H1 (cell line): ENCODE measurements around the gene PCDHGB5.

Experiments
- EZH2 ChIP-seq: fragments of 200-600 bp; sonication (generic); IDR thresholded peaks from 2 replicates; pipeline ENCODE4 v1.7.1; 2012; ENCODE audit warnings: low read depth, mild to moderate bottlenecking, moderate library complexity, low read length, inconsistent platforms; ENCODE audit not compliant: severe bottlenecking
- POLR2A ChIP-seq, 2 experiments: IDR thresholded peaks; 1 replicate in 1 of 2; 2 replicates in 1 of 2; pipeline ENCODE4 v1.6.1; 2011; ENCODE audit warnings: low read depth in 2 of 2, low read length in 2 of 2, mild to moderate bottlenecking in 2 of 2; ENCODE audit errors: control extremely low read depth in 1 of 2
- TF ChIP-seq, protein P1 (sequence below), 3 experiments: IDR thresholded peaks; 1 replicate in 2 of 3; 2 replicates in 1 of 3; pipeline versions ENCODE4 v1.5.1 to v1.6.1; 2011; ENCODE audit warnings: low read length in 3 of 3, mild to moderate bottlenecking in 3 of 3, inconsistent platforms in 2 of 3, low read depth in 1 of 3, moderate library complexity in 1 of 3; ENCODE audit not compliant: insufficient read depth in 1 of 3; ENCODE audit errors: control extremely low read depth in 1 of 3

DNA sequence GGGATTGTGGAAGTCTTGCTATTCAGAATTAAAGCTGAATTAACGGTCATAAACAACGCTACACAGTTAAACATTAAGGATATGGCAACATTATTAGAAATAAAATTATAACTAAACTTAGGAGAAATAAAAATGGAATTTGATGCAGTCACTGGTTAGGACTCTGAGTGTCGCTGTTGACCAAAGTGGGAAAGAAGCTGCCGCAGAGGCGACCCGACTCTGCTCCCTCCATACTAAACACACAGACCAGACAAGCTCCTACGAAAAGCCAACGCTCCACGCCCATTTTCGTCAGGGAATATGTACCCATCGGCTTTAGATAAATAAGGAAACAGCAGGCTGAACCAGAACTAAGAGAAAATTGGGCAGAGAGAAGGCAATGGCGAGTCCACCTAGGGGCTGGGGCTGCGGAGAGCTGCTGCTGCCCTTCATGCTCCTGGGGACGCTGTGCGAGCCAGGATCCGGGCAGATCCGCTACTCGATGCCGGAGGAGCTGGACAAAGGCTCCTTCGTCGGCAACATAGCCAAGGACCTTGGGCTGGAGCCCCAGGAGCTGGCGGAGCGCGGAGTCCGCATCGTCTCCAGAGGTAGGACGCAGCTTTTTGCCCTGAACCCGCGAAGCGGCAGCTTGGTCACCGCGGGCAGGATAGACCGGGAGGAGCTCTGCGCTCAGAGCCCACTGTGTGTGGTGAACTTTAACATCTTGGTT, 33.6 kb upstream of the PCDHGB5 start, which contains the start of gene PCDHGA5:
- no peak for TF ChIP-seq POLR2A (IDR thresholded peaks at IDR 0.05; ENCODE audit: control extremely low read depth in 1 of 2, low read depth in 2 of 2, low read length in 2 of 2)
- no peak for TF ChIP-seq EZH2
- TF ChIP-seq, protein P1, sequence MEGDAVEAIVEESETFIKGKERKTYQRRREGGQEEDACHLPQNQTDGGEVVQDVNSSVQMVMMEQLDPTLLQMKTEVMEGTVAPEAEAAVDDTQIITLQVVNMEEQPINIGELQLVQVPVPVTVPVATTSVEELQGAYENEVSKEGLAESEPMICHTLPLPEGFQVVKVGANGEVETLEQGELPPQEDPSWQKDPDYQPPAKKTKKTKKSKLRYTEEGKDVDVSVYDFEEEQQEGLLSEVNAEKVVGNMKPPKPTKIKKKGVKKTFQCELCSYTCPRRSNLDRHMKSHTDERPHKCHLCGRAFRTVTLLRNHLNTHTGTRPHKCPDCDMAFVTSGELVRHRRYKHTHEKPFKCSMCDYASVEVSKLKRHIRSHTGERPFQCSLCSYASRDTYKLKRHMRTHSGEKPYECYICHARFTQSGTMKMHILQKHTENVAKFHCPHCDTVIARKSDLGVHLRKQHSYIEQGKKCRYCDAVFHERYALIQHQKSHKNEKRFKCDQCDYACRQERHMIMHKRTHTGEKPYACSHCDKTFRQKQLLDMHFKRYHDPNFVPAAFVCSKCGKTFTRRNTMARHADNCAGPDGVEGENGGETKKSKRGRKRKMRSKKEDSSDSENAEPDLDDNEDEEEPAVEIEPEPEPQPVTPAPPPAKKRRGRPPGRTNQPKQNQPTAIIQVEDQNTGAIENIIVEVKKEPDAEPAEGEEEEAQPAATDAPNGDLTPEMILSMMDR (IDR thresholded peaks at IDR 0.05; ENCODE audit: control extremely low read depth in 1 of 3, insufficient read depth in 1 of 3, low read depth in 1 of 3, low read length in 3 of 3), result no peak
